ENCODE data around the gene PAX5.

DNA sequence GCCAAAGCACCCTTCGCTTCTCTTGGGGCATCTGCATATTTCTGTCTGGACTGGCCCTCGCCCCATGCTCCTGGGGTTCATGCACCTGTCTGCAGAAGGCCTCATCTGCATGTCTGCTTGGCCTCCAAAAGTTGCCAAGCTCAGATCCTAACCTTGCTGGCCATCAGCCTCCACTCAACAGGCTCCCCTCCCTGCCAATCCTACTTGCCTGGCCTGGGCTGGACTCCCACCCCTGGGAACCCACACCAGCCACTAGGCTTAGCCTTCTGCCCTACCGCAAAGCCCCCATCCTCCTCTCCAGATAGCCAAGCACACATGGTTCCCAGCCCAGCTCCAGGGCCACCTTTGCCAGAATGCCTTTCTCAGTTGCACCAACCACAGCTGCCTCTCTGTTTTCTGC lies 159.8 kb downstream of the PAX5 start:
- TF ChIP-seq POLR2A (IDR thresholded peaks at IDR 0.05), result no peak
- TF ChIP-seq, protein P1, sequence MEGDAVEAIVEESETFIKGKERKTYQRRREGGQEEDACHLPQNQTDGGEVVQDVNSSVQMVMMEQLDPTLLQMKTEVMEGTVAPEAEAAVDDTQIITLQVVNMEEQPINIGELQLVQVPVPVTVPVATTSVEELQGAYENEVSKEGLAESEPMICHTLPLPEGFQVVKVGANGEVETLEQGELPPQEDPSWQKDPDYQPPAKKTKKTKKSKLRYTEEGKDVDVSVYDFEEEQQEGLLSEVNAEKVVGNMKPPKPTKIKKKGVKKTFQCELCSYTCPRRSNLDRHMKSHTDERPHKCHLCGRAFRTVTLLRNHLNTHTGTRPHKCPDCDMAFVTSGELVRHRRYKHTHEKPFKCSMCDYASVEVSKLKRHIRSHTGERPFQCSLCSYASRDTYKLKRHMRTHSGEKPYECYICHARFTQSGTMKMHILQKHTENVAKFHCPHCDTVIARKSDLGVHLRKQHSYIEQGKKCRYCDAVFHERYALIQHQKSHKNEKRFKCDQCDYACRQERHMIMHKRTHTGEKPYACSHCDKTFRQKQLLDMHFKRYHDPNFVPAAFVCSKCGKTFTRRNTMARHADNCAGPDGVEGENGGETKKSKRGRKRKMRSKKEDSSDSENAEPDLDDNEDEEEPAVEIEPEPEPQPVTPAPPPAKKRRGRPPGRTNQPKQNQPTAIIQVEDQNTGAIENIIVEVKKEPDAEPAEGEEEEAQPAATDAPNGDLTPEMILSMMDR (IDR thresholded peaks at IDR 0.05), result no peak
